ENCODE measurements around the gene NUDT16L1.

NUDT16L1 gene

GRCh38 chr16:4682616-4683254 is 10.6 kb upstream of the NUDT16L1 start:
- DNase-seq (ENCODE audit: low read depth), result peak; percentile 30

GRCh38 chr16:4683255-4684057 is 9.9 kb upstream of the NUDT16L1 start:
- DNase-seq (ENCODE audit: low read depth), result no peak

DNA sequence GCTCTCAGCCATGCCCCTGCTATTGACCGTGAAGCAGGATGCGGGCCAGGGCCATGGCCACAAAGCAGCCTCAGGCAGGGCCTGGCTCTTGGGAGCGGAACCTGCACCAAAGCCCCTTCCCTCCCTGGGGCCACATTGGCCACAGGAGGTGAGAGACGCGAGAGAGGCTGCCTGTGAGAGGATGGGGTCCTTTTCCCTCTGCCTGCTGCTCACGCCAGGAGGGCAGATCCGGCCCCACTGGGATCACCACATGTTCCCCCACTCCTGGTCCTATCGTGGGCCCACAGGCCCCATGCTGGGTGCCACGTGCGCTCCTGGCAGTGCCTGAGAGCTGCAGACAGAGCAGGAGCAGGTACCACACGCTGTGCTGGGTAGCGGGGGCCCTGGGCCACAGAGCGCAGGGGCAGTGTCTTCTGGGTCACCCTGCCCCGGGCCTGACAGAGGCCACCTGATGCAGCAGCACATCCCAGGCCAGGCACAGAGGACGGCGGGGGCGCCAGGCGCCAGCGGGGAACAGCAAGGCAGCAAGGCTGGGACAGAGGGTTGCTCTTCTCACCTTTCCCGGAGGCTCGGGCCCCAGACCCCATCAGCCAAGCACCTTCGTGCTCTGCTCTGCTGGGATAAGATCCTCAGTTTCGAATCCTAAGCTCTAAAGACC is 9.2 kb upstream of the NUDT16L1 start:
- no peak for DNase-seq (ENCODE audit: low read depth)

GRCh38 chr16:4684763-4685162 is 8.6 kb upstream of the NUDT16L1 start:
- DNase-seq (ENCODE audit: low read depth), result no peak

DNA sequence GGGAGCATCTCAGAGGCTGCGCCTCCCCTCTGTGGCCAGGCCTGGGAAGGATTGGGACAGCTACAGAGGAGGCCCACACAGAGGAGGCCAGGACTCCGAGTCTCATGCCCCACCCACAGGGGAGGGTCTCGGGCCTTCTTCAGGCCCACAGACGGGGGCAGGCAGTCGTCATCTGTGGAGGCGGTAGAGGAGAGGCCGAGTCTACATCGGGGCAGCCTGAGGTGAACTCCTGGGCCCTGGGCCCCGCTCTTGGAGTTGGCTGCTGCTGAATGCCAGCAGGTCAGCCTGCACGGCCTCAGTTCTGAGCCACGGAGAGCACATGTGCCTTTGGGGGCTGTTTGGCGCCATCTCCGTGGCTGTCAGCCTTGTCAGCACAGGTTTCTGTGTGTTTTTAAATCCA is 8.1 kb upstream of the NUDT16L1 start:
- no peak for DNase-seq (ENCODE audit: low read depth)

- DNase-seq (ENCODE audit: low read depth), result no peak
Measured at GRCh38 chr16:4685776-4686496, 7.4 kb upstream of the NUDT16L1 start.

GRCh38 chr16:4686497-4687210 is 6.7 kb upstream of the NUDT16L1 start:
- no peak for DNase-seq (ENCODE audit: low read depth)

GRCh38 chr16:4687416-4687815 is 5.9 kb upstream of the NUDT16L1 start:
- no peak for DNase-seq (ENCODE audit: low read depth)

GRCh38 chr16:4687946-4688673 is 5.3 kb upstream of the NUDT16L1 start:
- DNase-seq (ENCODE audit: low read depth), result no peak

GRCh38 chr16:4688674-4689045 is 4.7 kb upstream of the NUDT16L1 start:
- DNase-seq (ENCODE audit: low read depth), result no peak

GRCh38 chr16:4689091-4689671 is 4.2 kb upstream of the NUDT16L1 start:
- no peak for DNase-seq (ENCODE audit: low read depth)

DNA sequence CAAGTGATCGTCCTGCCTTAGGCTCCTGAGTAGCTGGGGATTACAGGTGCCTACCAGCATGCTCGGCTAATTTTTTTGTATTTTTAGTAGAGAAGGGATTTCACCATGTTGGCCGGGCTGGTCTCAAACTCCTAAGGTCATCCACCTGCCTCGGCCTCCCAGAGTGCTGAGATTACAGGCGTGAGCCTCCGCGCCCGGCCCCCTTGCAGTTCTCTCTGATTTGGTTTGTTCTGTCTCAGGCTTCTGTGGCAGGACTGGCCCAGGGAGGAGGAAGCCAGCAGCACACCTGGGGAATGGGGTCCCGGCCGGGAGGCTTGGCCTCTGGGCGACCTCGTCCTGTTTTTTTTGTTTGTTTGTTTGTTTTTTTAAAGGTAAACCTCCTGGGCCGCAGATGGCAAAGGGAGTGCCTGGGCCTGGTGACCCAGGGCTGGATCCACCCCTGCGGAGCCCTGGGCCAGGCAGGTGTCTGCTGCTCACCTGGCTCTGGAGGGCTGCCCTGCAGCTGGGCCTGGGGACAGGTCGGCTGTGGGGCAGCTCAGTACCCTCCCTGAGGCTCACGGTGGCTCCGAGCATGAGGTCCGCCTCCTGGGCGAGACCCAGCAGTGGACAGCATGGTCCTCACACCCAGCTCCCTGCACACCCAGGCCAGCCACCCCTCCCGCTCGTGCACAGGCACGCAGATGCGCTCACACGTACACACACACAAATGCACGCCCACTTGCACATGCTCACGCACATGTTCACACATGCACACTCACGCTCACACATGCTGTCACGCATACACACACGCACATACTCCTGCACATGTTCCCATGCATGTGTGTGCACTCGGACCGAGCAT is 3.3 kb upstream of the NUDT16L1 start:
- DNase-seq (ENCODE audit: low read depth), result no peak

DNA sequence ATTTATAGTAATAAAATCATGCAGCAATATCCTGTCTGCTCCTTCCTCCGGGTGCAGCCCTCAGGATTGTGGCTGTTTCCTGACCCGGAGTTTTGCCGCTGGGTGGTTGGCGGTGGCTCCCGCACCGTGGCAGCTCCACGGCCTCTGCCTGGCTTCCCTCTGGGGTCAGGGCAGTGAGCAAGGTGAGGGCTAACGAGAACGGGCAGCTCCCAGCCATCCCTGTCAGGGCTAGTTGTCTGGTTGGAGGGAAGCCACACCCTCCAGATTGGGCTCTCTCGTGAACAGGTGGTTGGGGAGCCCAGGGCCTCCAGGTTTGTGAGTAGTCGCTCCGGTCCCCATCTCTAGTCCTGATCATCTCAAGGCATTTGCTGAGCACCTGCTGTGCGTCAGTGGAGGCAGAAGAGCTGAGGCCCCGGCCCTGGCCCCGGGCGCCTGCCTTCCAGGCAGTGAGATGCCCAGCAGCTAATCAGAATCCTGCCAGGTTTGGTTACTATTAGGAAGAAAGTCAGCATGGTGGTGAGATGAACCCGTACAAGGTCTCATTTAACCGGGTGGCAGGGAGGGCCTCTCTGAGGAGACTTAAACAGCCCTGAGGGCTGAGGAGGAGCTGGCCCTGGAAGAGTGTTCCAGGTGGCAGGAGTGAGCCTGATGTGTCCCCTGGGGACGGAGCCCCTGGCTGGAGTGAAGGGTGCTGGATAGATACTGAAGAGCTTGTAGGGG is 2.3 kb upstream of the NUDT16L1 start:
- DNase-seq (ENCODE audit: low read depth), result no peak

DNA sequence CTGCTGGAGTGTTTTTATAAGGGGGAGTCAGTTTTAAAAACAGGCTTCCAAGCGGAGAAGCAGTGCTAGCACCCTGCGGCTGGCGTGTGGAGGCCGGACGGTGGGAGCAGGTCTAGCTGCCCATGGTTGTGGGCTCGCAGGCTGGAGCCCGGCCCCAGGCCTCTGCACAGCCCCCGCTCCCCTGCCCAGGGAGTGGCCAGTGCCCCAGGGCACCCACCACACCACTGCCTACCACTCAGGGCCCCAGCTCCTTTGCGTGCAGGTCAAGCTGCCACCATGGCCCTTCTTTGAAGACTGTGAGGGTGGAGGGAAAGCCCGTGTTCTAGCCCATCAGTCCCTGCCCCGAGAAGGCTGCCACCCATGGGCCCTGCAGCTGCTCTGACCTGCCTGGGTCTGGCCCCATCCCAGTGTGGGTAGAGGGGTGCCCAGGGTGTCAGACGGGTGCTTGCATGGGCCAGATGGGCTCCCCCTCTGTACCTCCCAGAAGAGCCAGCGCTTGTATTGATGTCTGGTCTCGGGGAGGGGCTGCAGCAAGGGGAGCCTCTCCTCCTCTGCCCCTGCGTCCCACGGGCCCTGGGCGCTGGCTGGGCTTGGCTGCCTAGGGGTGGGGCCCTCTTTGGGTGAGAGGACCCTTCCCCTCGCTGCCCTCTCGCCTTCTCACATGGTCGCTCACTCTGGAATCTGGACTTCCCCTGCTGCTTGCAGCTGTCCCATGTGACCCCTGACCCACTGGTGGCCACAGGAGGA is 1.5 kb upstream of the NUDT16L1 start:
- no peak for DNase-seq (ENCODE audit: low read depth)

- no peak for DNase-seq (ENCODE audit: low read depth)
Measured at GRCh38 chr16:4692460-4693295, 684 bp upstream of the NUDT16L1 start.

DNA sequence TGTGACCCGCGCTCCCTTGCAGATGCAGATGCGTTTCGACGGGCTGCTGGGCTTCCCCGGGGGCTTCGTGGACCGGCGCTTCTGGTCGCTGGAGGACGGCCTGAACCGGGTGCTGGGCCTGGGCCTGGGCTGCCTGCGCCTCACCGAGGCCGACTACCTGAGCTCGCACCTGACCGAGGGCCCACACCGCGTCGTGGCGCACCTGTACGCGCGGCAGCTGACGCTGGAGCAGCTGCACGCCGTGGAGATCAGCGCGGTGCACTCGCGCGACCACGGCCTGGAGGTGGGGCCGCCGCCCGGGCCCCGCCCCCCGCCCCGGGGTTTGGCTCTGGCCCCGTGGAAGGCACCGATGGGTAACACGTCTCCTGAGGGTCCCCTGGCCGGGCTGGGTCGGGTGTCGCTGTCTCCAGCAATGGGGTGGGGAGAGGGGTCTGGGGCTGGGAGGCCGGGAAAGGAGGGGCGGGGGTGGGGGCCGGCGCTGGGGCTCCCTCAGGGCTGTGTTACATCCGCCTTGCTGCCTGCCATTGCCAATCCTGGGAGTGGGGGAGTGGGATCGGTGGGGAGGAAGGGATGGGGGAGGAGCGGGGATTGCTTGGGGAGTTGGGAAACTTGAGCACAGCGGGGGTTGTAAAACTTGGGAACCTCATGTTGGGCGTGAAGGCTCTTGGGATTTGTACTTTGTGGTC is 737 bp downstream of the NUDT16L1 start:
- peak; percentile 24 for DNase-seq (ENCODE audit: low read depth)

Data from ELR (cell line).